HG03457 (cell line): ENCODE results near the gene SP6.

ENCODE experiments used
- ATAC-seq: cut with Tn5 transposase; IDR thresholded peaks from one replicate; pipeline ENCODE4 v1.9.1; 2021; ENCODE audit warnings: moderate number of reproducible peaks; ENCODE audit not compliant: unreplicated experiment

SP6 gene

DNA sequence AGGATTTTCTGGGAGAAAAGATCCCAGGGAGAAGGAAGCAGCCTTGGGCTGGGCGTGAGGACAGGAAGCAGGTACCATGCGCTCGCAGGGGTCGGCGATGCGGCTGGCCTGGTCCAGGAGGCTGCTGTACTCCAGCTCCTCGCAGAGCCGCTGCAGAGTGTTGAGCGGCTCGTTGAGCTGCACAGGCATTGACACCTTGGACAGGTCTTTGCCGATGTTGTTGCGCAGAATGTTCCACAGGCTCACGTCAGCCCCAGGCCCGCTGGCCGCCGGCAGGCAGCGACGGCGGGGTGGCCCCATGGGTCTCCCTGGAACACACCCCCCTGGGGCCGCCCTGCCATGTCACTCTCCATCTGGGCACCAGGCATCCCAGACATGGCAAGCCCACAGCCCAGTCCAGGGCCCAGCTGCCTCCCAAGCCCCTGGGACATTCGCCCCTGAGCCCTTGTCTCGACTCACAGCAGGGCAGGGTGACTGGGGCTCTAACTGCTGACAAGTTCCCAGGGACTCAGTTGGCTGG, 37.4 kb downstream of the SP6 start:
- ATAC-seq = no peak

DNA sequence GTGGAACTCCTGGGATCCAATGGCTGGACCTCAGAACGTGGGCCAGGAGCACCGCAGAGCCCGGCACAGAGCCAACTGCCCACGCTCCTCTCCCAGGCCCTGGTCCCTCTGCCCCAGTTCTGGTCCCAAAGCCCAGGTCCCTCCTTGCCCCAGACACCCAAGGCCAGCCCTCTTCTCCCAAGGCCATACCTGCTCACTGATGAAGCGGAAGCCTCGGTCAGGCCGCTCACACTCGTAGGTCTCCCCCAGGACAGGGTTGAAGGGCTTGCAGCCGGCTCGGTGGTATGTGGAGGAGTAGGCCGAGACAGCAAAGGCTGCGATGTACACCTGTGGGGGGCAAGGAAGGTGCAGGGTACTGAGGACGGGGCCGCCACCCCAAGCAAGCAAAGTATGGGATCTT, 37.9 kb downstream of the SP6 start:
- ATAC-seq = no peak

DNA sequence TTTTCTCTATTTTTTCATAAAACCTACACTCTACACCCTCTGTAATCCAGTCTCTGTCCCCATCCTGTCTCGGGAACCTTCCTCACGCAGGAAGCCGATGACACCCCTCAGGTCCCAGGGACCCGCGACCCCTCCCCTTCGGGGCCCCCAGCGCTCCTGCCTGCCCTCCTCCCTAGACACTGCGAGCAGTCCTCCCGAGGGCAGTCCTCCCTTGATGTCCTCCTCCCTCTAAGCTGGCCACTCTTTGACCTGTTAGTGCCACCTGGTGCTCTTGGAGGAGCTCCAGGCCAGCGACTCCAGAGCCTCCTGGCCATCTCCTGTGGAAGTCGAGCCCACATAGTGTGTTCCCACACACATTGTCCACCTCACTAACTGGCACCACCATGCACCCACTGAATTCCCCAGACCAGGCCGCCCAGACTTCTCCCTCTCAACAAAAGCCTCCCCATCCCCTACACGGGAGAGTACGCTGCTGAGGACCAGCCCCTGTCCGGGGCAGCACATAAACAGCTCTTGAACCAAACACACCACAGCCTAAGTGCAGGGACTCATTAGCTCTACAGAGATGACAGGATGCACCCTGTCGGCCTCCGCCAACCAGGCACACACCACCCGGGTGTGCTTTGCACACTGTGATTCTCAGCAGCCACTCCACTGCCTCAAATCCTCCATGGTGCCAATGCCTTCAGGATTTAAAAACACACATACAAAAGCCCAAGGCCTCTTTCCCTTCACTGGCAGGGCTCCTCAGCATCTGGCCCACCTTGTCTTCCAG, 38.6 kb downstream of the SP6 start:
- no peak for ATAC-seq

DNA sequence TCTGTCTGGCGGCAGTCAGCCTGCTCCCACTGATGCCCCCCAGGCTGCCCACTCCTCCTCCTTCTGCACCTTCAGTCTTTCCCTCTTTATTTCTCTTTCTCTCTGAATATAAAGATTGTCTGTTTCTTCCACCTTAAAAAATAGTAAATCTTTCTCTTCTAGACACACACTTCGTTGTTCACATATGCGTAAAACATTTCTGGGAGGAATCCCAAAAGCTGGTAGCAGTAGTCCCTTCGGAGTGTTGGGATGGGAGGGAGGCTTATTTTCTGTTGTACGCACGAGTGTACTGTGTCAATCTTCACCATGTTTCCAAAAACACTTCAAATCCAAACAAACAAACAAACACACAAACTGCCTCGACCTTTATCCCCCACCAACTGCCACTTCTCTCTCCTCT, 39.3 kb downstream of the SP6 start:
- no peak for ATAC-seq

DNA sequence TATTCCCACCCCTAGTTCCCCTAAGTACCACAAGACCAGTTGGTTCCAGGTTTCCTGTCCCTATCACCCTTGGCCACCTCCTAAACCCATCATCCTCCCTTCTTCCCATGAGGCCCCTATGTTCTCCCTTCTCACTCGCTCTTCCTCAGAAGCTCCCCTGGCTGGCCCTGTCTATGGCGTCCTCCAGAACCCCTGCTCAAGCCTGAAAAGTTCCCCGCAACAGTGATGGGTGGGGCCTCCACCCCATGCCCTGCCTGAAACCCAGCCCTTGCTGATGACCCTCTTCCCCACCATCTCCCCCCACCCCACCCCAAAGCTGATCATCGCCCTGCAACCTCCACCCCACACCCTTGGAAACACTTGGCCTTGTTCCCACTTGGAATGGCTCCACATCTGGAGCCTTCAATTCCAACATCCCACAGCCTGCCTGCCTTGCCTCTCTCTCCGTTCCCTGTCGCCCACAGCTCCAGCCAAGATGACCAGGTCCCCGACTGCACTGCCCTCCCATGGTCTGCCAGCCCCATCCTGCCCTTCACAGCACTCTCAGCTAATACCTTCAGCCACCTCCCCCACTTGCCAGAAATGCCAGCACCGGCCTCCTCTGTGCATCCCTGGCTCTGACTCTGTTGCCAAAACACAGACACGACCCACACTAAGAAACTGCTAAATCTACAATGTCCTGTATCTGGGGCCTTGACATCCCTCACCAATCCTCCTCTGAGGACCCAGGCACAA, 39.9 kb downstream of the SP6 start:
- ATAC-seq = no peak

DNA sequence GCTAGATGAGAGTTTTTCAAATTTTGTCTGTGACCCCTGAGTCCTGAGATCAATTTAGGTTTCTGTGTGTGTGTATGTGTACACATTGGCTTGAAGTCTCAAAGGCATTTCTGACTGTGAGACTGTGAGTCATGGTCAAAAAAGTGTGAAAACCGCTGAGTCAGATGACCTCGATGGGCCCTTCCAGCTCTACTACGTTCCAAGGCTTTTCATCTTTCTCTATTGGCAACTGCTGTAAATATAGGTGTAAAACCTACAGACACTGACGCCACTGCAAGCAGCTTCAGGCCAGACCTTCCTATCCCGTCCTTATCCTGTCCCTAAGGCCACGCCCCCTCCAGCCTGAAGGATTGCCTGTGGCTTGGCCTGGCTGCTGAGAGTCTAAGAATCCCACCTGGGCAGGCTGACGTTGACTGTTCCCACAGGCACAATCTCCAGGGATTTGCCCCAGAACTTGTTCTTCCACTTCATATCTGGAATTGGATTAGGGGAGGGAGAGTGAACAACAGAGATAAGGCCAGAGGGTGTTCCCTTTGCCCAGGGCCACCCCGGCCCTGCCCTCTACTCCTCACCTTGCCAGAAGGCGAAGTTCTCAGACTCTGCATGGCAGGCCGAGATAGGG, 40.7 kb downstream of the SP6 start:
- ATAC-seq = no peak

DNA sequence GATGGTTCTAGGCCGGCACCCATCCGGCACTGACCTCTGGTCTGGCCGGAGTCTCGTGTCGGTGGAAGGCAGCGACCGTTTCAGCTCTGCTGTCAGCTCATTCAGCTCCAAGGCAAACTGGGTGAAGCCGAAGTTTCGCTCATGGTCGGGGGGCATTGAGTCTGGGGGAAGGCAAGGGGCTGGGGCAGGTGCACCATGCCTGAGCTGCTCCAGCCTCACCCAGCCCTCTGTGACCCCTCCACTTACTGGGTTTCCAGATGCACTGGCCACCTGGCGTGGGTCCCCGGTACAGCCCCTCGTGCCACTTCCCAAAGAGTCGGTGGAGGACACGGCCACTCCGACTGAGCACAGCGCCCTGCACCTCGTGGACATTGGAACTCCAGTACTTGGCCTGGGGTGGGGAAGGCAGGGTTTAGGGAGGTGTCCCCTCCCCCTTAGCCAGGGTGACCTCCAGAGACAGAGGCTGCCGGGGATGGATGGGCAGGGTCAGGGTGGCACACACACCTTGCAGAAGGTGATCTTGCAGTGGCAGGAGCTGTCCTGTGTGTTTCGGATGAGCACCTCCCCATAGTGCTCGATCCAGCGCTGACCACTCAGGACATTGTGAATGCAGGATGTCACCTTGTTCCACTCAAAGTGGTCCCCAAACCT, 42.0 kb downstream of the SP6 start:
- no peak for ATAC-seq

DNA sequence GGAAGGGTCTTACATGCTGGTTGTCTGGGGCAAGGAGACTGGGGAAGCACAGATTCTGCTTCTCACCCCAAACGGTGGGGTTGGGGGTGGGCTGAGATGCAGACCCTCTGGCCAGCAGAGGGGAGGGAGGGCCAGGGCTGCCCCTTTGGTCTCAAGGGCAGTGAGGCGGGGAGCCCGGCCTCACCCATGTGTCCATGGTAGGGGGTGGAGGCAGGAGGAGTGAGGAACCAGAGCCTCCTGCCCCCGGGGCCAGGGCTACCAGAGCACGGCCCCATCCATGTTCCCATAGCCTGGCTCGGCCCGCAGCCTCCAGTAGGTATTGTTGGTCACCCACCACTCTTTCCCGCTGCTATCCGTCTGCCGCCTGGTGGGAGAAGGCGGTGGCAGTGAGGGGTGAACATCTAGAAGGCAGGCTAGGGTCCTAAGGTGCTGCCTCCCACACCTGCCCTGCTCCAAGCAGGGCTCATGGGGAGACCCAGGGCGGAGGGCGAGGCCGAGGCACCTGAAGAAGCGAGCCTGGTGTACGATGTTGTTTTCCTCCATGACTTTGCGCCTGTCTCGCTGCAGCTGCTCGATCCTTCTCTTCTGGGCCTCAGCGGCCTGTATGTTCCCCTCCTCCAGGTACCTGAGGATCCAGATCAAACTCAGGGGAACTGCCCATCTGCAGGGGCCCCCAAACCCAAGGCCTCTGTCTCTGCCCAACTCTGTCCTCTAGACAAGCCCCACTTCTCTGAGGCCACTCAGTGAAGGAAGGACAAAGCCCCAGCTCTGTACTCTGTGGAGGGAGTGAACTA, 42.7 kb downstream of the SP6 start:
- no peak for ATAC-seq

DNA sequence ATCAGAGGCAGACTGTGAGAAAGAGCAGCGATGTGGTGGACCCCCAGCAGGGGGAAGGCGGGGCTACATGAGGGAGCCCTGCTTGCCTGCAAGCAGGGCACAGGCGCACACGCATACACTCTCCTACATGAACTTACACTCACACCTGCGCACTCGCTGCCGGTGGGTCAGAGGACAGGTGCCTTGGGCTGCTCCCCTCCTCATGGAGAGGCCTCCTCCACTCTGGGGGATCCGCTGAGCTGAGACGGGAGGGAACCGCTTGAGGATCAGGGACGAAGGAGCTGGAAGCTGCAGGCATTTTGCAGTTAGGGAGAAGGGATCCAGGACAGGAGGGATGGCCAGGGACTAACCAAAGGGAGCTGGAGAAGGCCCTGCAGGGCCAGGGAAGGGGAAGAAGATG, 43.5 kb downstream of the SP6 start:
- no peak for ATAC-seq

DNA sequence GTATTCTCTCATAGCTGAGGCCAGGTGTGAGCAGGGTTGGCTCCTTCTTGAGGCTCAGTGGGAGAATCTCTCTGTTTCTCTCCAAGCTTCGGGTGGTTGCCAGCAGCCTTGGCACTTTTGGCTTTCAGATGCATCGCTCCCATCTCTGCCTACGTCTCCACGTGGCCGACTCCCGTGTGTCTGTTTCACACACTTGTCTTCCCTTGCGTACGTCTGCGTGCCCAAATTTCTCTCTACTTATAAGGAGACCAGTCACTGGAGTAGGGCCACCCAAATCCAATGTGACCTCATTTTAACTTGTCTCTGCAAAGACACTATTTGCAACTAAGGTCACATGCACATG, 44.1 kb downstream of the SP6 start:
- no peak for ATAC-seq

DNA sequence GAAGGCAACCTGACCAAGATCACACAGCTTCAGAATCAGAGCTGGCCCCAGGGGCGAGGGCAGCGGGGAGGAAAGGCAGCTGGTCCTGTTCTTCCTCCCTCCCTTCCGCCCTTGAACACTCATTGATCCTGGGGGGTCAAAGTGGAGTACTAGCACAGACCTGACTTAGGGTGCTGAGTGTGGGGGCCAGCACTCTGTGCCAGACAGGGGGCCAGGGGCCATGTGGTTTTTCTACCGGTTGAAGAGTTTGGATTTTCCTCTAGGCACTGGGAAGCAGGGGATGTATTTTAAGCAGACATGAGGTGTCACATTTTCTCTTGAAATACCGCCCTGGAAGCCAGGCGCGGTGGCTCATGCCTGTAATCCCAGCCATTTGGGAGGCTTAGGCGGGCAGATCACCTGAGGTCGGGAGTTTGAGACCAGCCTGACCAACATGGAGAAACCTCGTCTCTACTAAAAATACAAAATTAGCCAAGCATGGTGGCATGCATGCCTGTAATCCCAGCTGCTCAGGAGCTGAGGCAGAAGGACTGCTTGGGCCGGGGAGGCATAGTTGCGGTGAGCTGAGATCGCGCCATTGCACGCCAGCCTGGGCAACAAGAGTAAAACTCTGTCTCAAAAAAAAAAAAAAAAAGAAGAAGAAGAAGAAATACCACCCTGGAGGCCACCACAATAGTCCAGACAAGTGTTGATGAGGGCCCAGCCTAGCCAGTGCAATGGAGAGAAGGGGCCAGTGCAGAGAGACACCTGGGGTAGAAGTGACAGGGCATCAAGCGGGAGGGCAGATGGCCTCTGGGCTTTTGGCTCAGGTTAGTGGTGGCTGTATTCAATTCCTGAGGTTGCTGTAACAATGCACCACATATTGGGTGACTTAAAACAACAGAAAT, 44.7 kb downstream of the SP6 start:
- no peak for ATAC-seq

DNA sequence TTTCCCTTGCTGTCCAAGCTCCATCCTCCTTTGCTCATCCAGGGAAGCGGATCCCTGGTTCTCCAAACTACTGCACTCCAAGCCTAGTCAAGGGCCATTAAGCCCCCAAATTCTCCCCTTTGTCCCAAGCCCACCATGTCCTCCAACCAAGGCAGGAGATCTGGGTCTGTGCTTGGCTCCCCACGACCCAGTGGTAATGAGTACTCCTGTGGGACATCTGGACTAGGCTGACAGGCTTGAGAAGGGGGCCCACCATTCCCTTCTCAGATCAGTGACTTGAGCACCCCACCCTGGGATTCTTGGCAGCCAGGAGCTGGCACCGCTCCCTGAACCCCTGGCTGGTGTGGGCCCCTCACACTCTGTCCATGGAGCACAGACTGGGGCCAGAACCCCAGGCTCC, 46.5 kb downstream of the SP6 start:
- ATAC-seq = no peak

DNA sequence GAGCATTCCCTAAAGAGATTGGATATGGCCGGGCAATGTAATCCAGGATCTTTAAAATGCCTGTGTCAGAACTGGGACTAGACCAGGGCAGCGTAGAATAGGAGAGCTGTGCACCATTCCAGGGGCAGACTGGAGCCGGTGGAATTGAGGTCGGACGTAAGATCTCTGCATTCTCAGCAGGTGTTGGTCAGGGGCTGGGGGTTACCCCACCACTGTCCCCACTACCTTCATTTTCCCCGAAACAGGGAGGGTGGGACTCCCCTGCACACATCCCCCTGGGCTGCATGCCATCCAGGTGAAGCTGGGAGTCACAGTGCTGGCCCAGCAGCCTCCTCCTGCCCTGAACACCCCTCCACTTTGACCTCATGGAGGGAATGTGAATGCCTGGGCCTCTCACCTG, 47.2 kb downstream of the SP6 start:
- no peak for ATAC-seq

DNA sequence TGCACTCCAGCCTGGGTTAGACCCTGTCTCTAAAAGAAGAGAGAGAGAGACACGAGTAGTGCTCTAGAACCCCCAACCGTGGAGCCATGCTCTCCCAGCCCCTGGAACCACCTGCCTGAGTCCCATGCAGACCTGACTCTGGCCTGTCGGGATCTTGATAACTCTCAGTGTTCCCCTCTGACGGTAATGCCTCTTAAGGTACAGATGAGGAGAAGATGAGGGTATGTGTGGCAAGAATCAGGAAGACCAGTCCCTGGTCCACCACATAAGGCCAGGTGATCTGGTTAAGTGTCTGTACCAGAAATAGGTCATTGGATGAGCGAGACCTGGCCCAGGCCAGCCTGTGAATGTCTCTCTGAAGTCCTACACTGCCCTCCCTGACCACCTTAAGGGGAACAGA, 47.8 kb downstream of the SP6 start:
- no peak for ATAC-seq

DNA sequence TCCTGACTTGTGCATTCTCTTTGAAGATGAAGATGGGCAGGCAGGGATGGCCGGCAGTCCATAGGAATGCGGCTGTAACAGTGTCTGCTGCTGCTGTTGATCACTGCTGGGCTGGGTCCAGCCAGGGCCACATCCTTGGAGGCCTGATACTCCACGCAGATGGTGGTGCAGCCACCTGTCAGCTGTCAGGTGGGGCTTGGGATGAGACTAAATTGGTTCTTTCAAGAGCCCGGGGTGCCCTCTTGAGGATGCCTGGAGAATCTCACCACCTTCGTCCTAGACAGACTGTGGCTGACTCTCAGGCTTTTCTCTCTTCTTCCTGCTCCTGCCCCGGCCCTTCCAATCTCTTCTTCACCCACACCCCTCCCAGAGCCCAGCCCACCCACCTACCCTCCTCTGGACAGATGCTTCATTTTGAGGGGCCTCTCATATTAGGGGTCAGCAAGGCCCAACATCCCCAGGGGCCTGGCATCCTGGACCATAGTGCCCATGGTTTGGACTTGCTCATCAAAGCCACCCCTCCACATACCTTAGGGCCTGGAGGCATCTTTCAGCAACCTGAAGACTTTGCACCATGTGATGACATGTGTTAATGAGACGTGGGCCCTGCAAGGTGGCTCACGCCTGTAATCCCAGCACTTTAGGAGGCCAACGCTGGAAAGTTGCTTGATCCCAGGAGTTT, 48.5 kb downstream of the SP6 start:
- no peak for ATAC-seq

DNA sequence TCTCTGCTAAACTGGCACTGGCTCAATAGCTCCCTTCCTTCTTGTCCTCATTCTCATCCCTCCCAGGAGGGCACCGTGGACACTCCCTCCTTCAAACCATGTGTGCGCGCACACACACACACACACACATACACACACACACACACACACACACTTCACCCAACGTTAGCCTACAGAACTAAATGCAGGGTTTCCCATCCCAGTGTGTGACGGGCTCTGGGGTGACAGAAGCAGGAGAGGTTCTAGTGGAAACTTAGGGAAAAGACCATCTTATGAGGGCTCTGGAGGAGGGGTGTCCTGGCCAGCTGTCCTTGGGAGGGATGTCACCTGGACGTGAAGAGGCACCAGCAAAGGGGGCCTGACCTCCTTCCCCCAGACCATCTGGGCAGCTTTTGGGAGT, 49.1 kb downstream of the SP6 start:
- no peak for ATAC-seq

DNA sequence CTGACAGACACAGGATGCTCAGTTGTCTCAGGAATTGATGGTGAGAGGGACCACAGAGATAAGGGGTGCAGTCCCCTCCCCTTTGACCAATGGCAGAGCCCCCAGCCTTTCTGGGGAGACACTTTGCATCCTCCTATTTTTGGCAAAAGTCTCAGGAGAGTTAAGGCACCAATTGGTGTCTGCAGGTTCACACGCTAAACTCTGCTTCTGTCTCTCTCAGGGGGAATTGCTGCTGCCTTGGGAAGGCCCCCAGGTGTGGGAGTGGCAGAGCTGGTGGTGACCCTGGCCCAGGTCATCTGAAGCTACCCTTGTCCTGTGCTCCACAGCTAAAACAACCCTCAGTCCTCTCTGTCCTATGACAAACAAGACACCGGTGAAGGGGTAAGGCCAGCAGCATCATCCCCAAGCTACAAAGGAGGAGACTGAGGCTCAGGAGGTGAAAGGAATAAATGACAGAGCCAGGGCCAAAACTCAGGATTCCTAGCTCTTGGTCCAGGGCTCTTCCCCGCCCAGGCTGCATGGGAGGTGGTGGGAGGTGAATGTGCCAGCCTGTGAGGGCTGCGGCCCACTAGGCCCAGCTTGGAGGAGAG, 49.7 kb downstream of the SP6 start:
- no peak for ATAC-seq

DNA sequence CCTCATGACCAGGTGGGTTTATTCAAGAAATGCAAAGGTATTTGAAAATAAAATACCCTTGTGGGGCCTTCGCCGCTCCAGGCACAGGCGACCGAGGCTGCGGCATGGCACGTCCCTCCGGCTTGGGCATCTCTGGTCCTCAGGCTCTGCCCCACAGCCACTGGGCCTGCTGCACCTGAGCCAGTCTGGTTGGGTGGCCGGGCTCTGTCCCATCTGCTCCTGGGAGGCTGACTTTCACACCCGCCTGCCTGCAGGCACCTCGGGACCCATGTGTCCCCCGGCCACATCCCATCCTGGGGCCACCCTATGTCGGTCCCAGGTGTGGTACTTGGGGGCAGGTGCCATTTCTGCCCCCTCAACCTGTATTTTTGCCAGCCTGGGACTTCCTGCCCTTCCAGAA, 50.3 kb downstream of the SP6 start:
- no peak for ATAC-seq

DNA sequence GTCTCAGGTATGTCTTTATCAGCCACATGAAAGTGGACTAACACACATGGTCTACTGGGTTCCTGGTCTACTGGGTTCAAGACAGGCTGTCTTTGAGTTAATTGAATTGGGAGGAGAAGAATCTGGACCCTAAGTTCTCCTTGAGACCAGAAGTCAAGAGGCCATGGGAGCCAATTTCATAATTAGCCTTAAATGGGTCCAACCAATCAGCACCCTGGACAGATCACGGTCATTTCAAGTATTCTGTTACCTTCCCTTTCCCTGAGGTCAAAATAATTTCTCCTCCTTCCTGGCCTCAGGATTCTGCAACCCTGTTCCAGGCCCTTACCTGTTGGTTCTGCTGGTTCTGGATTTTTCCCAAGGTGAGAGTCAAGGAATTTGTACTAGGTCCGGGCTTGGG, 53.2 kb downstream of the SP6 start:
- ATAC-seq = no peak
